SK-N-SH (cell line): ENCODE measurements around the gene CEL. TPM values are rescaled to one million over a fixed set of nuclear protein-coding genes. Genes with fewer than 3 reads are reported as not detected.

Experiments used
- CTCF ChIA-PET: fragments of 300-600, 350-600 bp; formaldehyde crosslinking; extraction: SDS; loops from one replicate; lab custom pipeline; 2021; lab: Yijun Ruan, JAX
- POLR2A ChIA-PET: fragments of 350-600 bp; sonication (Branson Sonifier 250); formaldehyde crosslinking; extraction: SDS; loops from one replicate; lab custom pipeline; 2020; ENCODE audit warnings: antibody characterized with exemption, inconsistent platforms; lab: Yijun Ruan, JAX
- DNase-seq: peaks from one replicate; pipeline ENCODE4 v3.0.0; 2012
- H2AFZ ChIP-seq: fragments of 200-600 bp; sonication (generic); 2 replicates; pipeline ENCODE4 v1.8.1; 2016; ENCODE audit warnings: antibody characterized with exemption, mild to moderate bottlenecking, low read depth
- H3F3A ChIP-seq: fragments of 200-600 bp; sonication (generic); replicated peaks from 2 replicates; pipeline ENCODE3; 2016; ENCODE audit warnings: antibody characterized with exemption, mild to moderate bottlenecking; ENCODE audit not compliant: insufficient read depth
- H3K27ac ChIP-seq, 2 experiments: fragments of 200-500 bp in 1 of 2; fragments of 200-600 bp in 1 of 2; sonication (Bioruptor generic) in 1 of 2; sonication (generic), shearing (Covaris generic) in 1 of 2; 2 replicates each; pipeline versions ENCODE4 v1.5.1 to v1.6.1; 2014 to 2016; ENCODE audit warnings: low read depth in 2 of 2, inconsistent platforms in 1 of 2, low read length in 1 of 2, mild to moderate bottlenecking in 1 of 2, mixed read lengths in 1 of 2
- H3K27me3 ChIP-seq: fragments of 200-600 bp; sonication (generic), shearing (Covaris generic); 2 replicates; pipeline ENCODE4 v1.6.1; 2016; ENCODE audit warnings: mixed run types; ENCODE audit not compliant: insufficient read depth
- H3K36me3 ChIP-seq, 2 experiments: fragments of 200-500 bp in 1 of 2; fragments of 200-600 bp in 1 of 2; sonication (Bioruptor generic) in 1 of 2; sonication (generic) in 1 of 2; replicated peaks in 1 of 2; 2 replicates each; pipeline versions ENCODE3 to v1.5.1; 2014 to 2016; ENCODE audit warnings: low read length in 1 of 2, mild to moderate bottlenecking in 1 of 2; ENCODE audit not compliant: insufficient read depth in 2 of 2, control insufficient read depth in 1 of 2
- H3K4me1 ChIP-seq, 2 experiments: fragments of 200-500 bp in 1 of 2; fragments of 200-600 bp in 1 of 2; sonication (Bioruptor generic) in 1 of 2; sonication (generic), shearing (Covaris generic) in 1 of 2; 2 replicates each; pipeline versions ENCODE4 v1.5.1 to v1.6.1; 2014 to 2016; ENCODE audit warnings: low read depth in 1 of 2, low read length in 1 of 2, mixed run types in 1 of 2; ENCODE audit not compliant: insufficient read depth in 2 of 2, control insufficient read depth in 1 of 2
- H3K4me2 ChIP-seq: fragments of 200-600 bp; sonication (generic), shearing (Covaris generic); 2 replicates; pipeline ENCODE4 v1.6.1; 2017; ENCODE audit warnings: mixed run types
- H3K4me3 ChIP-seq, 2 experiments: fragments of 200-500 bp in 1 of 2; fragments of 200-600 bp in 1 of 2; sonication (Bioruptor generic) in 1 of 2; sonication (generic), shearing (Covaris generic) in 1 of 2; 2 replicates each; pipeline versions ENCODE4 v1.5.1 to v1.8.1; 2014 to 2016; ENCODE audit warnings: low read depth in 2 of 2, inconsistent platforms in 1 of 2, low read length in 1 of 2, mild to moderate bottlenecking in 1 of 2, mixed read lengths in 1 of 2, moderate library complexity in 1 of 2
- H3K79me2 ChIP-seq: fragments of 200-600 bp; sonication (generic); 2 replicates; pipeline ENCODE4 v1.8.1; 2017; ENCODE audit warnings: mild to moderate bottlenecking; ENCODE audit not compliant: insufficient read depth
- H3K9ac ChIP-seq: fragments of 200-600 bp; sonication (generic); 2 replicates; pipeline ENCODE4 v1.6.1; 2017; ENCODE audit warnings: mixed run types
- H3K9me2 ChIP-seq: fragments of 200-600 bp; sonication (generic); 2 replicates; pipeline ENCODE4 v1.6.1; 2017; ENCODE audit warnings: mixed run types
- H3K9me3 ChIP-seq: fragments of 200-600 bp; sonication (generic); 2 replicates; pipeline ENCODE4 v1.6.1; 2017; ENCODE audit warnings: mixed run types, mild to moderate bottlenecking, moderate library complexity
- H4K20me1 ChIP-seq: fragments of 200-600 bp; sonication (generic); 2 replicates; pipeline ENCODE4 v1.6.1; 2017; ENCODE audit warnings: mild to moderate bottlenecking, mixed run types; ENCODE audit not compliant: insufficient read depth
- ELF1 ChIP-seq: IDR thresholded peaks from 2 replicates; pipeline ENCODE4 v1.4.0; 2012
- EP300 ChIP-seq, 2 experiments: IDR thresholded peaks; 2 replicates each; pipeline versions ENCODE4 v1.4.0 to v1.6.1; 2012; ENCODE audit warnings: borderline replicate concordance in 1 of 2, low read depth in 1 of 2, low read length in 1 of 2
- EZH2phosphoT487 ChIP-seq: fragments of 200-600 bp; sonication (generic); IDR thresholded peaks from 2 replicates; pipeline ENCODE4 v1.6.1; 2017; ENCODE audit warnings: low read depth, mixed run types, mild to moderate bottlenecking, antibody characterized with exemption, moderate library complexity, borderline replicate concordance
- GABPA ChIP-seq: IDR thresholded peaks from 2 replicates; pipeline ENCODE4 v1.4.0; 2012; ENCODE audit warnings: low read depth, mild to moderate bottlenecking
- JUND ChIP-seq: IDR thresholded peaks from 2 replicates; pipeline ENCODE4 v1.4.0; 2012
- MEF2A ChIP-seq: IDR thresholded peaks from 2 replicates; pipeline ENCODE4 v1.4.0; 2012; ENCODE audit warnings: low read depth, borderline replicate concordance
- NFIC ChIP-seq: IDR thresholded peaks from 2 replicates; pipeline ENCODE4 v1.4.0; 2012; ENCODE audit warnings: borderline replicate concordance
- NRF1 ChIP-seq: IDR thresholded peaks from 2 replicates; pipeline ENCODE4 v1.6.1; 2012; ENCODE audit warnings: low read depth, mild to moderate bottlenecking, low read length
- POLR2AphosphoS5 ChIP-seq: IDR thresholded peaks from 2 replicates; pipeline ENCODE4 v1.6.1; 2012; ENCODE audit warnings: low read depth, low read length
- RAD21 ChIP-seq: IDR thresholded peaks from 2 replicates; pipeline ENCODE4 v1.6.1; 2012; ENCODE audit warnings: mild to moderate bottlenecking, low read length
- RCOR1 ChIP-seq: fragments of 150-350 bp; IDR thresholded peaks from 2 replicates; pipeline ENCODE4 v1.6.1; 2017; ENCODE audit warnings: antibody characterized with exemption, low read length
- RFX5 ChIP-seq: IDR thresholded peaks from 2 replicates; pipeline ENCODE4 v1.6.1; 2012; ENCODE audit warnings: mild to moderate bottlenecking, improper control_type of control experiment, low read length
- SMC3 ChIP-seq: IDR thresholded peaks from 2 replicates; pipeline ENCODE4 v1.6.1; 2012; ENCODE audit warnings: low read depth, low read length, improper control_type of control experiment
- TAF1 ChIP-seq: IDR thresholded peaks from 2 replicates; pipeline ENCODE4 v1.6.1; 2012; ENCODE audit warnings: low read depth, mild to moderate bottlenecking, low read length, moderate library complexity, borderline replicate concordance
- TCF12 ChIP-seq: IDR thresholded peaks from 2 replicates; pipeline ENCODE4 v1.4.0; 2012
- TEAD4 ChIP-seq: IDR thresholded peaks from 2 replicates; pipeline ENCODE4 v1.4.0; 2012; ENCODE audit warnings: mild to moderate bottlenecking, borderline replicate concordance; ENCODE audit not compliant: insufficient read depth
- YY1 ChIP-seq: IDR thresholded peaks from 2 replicates; pipeline ENCODE4 v1.4.0; 2012; ENCODE audit warnings: low read depth, mild to moderate bottlenecking
- WGBS: methylation state at CpG from one replicate; pipeline ENCODE4 v1.1.6; 2017; ENCODE audit warnings: low lambda C conversion rate; 5-methylcytosine and 5-hydroxymethylcytosine counted together
- polyA plus RNA-seq, 3 experiments: library from polyadenylated mRNA; depleted of rRNA; stranded (reverse); fragments of >200 nt; gene quantifications; 2 replicates each; pipeline ENCODE4 v1.2.3, GENCODE V29; 2012
- TF ChIP-seq, protein P1 (sequence below): fragments of 200-600 bp; sonication (generic); IDR thresholded peaks from 2 replicates; pipeline ENCODE4 v1.6.1; 2017; ENCODE audit warnings: antibody characterized with exemption, mild to moderate bottlenecking, moderate library complexity
- TF ChIP-seq, protein P2 (sequence below): IDR thresholded peaks from 2 replicates; pipeline ENCODE4; 2012
- TF ChIP-seq, protein P3 (sequence below): IDR thresholded peaks from 2 replicates; pipeline ENCODE4 v1.4.0; 2012; ENCODE audit warnings: low read depth, borderline replicate concordance

The CEL gene
- polyA plus RNA-seq, 1 of the 3 experiments (the other 2 are of a cell fraction) = 0.87 TPM

DNA sequence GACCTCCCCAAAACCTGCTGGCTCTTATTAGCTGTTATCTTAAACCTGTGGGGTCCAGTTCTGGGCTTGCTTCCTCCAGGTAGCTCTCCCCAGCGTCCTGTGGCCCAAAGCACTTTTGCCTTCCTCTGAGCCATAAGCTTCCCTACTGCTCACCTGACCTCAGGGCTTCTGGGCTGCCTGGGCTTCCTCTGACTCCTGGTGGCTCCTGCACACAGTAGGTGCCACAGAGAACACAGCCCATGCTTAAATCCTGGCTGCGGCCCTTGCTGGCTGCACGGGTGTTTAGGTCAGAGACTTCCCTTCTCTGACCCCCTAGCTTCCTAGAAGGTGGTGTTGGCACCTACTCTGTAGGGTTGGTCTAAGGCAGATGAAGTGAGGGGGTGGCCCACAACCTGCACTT lies 56.8 kb downstream of the CEL start:
- H3K36me3 ChIP-seq = peaks cover 0 to 5% of the 10 kb centered on the region in 2 experiments
- peaks cover 63% of the 10 kb centered on the region for H4K20me1 ChIP-seq
- peaks cover 22 to 84% of the 10 kb centered on the region in 2 experiments for H3K4me1 ChIP-seq
- no peaks in the 10 kb centered on the region for H3K27me3 ChIP-seq
- peak overlapping the region; percentile 32 to 99; a peak in 3 of 4 replicates for H3K27ac ChIP-seq
- H3K4me3 ChIP-seq = peak overlapping the region in 1 of 2 experiments; percentile 71; a peak in 2 of 4 replicates
- 83% methylated on average over 3 of the region's 3 CpGs for WGBS
- no peak for TF ChIP-seq SMC3
- no peak for TF ChIP-seq NRF1
- no peak for TF ChIP-seq MEF2A
- no peak for TF ChIP-seq YY1
- no peak for TF ChIP-seq JUND
- TF ChIP-seq POLR2AphosphoS5 = no peak
- TF ChIP-seq, protein P1, sequence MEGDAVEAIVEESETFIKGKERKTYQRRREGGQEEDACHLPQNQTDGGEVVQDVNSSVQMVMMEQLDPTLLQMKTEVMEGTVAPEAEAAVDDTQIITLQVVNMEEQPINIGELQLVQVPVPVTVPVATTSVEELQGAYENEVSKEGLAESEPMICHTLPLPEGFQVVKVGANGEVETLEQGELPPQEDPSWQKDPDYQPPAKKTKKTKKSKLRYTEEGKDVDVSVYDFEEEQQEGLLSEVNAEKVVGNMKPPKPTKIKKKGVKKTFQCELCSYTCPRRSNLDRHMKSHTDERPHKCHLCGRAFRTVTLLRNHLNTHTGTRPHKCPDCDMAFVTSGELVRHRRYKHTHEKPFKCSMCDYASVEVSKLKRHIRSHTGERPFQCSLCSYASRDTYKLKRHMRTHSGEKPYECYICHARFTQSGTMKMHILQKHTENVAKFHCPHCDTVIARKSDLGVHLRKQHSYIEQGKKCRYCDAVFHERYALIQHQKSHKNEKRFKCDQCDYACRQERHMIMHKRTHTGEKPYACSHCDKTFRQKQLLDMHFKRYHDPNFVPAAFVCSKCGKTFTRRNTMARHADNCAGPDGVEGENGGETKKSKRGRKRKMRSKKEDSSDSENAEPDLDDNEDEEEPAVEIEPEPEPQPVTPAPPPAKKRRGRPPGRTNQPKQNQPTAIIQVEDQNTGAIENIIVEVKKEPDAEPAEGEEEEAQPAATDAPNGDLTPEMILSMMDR = no peak
- TF ChIP-seq ELF1 = no peak
- TF ChIP-seq TCF12 = no peak
- no peak for TF ChIP-seq RCOR1
- TF ChIP-seq, protein P2, sequence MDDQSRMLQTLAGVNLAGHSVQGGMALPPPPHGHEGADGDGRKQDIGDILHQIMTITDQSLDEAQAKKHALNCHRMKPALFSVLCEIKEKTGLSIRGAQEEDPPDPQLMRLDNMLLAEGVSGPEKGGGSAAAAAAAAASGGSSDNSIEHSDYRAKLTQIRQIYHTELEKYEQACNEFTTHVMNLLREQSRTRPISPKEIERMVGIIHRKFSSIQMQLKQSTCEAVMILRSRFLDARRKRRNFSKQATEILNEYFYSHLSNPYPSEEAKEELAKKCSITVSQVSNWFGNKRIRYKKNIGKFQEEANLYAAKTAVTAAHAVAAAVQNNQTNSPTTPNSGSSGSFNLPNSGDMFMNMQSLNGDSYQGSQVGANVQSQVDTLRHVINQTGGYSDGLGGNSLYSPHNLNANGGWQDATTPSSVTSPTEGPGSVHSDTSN = no peak
- TF ChIP-seq TAF1 = no peak
- H3F3A ChIP-seq = peaks cover 19% of the 10 kb centered on the region
- no peaks in the 10 kb centered on the region for H3K9me2 ChIP-seq
- ChIA-PET POLR2A (interaction anchor here (0.8 to 4.6 kb wide), 9 partner anchors 12 to 97 kb away, joined by 3 to 51 read pairs (median 5); no protein-coding TSS in a partner anchor), CTCF (interaction anchor here (0.6 to 30.3 kb wide), 9 partner anchors 9 to 96 kb away, joined by 3 to 810 read pairs (median 12); partner anchors contain the start of gene GTF3C5)
- no peak overlapping the region for H2AFZ ChIP-seq
- no peak for DNase-seq
- H3K79me2 ChIP-seq = peaks cover 29% of the 10 kb centered on the region
- H3K9me3 ChIP-seq = no peaks in the 10 kb centered on the region
- peak overlapping the region; percentile 98; the same call in 1 of the 2 replicates for H3K4me2 ChIP-seq
- H3K9ac ChIP-seq = no peak overlapping the region

DNA sequence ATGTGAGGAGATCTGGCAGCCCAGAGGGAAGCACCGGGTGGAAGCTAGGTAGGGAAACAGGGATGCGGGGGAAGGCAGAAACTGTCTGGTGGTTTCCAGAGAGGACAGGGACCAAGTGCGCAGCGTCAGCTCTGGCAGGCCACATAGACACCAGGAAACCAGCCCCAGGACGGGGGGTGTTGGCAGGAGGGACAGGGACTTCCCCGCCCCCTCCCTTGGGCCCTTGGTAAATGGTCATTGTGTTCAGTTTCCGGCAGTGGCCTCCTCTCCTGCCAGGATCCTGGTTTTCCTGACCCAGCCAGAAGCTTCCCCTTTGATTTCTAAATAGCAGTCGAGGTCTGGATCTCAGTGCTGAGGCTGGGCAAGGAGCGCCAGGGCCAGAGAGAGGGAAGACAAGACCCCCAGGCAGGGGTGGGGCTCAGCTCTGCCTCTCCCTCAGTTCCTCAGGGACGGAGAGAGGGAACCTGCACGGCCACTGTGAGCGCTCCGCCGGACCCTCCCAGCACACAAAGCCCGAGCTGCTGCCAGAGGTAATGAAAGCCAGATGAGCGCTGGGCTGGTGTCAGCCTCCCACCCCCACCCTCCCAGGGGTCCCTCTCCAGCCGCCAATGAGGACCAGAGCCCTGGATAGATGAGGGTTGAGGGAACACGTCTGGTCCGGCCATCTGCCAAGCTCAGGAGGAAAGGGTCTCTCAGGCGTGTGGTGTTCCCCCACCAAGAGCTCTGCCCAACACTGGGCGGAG lies 57.5 kb downstream of the CEL start:
- Histone ChIP-seq H3K4me1 (peaks cover 16 to 79% of the 10 kb centered on the region in 2 experiments), H3K4me2 (peak overlapping the region; percentile 98), H2AFZ (no peak overlapping the region), H3K27ac (peak overlapping the region; percentile 32 to 99; a peak in 3 of 4 replicates), H3K9me2 (no peaks in the 10 kb centered on the region), H3K4me3 (peak overlapping the region; percentile 23 to 71; a peak in 3 of 4 replicates), H3F3A (peaks cover 19% of the 10 kb centered on the region), H3K9ac (0 out of 2 replicates have a peak overlapping the region, but pooled peaks have one; percentile 36), H3K79me2 (peaks cover 29% of the 10 kb centered on the region), H3K9me3 (no peaks in the 10 kb centered on the region), H3K27me3 (no peaks in the 10 kb centered on the region), H4K20me1 (peaks cover 56% of the 10 kb centered on the region), H3K36me3 (peaks cover 0 to 5% of the 10 kb centered on the region in 2 experiments)
- POLR2A ChIA-PET = interaction anchor here (0.7 to 4.6 kb wide), 11 partner anchors 12 to 97 kb away, joined by 3 to 51 read pairs (median 6); partner anchors contain the start of gene GTF3C5
- 58% methylated on average over 16 of the region's 21 CpGs for WGBS
- DNase-seq = peak; percentile 90
- CTCF ChIA-PET = interaction anchor here (0.6 to 30.3 kb wide), 7 partner anchors 10 to 97 kb away, joined by 3 to 810 read pairs (median 23); no protein-coding TSS in a partner anchor
- TF ChIP-seq EZH2phosphoT487 (no peak), NFIC (no peak), EP300 (IDR thresholded peaks at IDR 0.05; ENCODE audit: borderline replicate concordance in 1 of 2, low read depth in 1 of 2, low read length in 1 of 2) (peak in 1 of 2 experiments; percentile 43; a peak in 2 of 4 replicates), RAD21 (peak; percentile 1; the same call in 1 of the 2 replicates), GABPA (no peak), TCF12 (peak; percentile 84), TEAD4 (no peak), RFX5 (0 out of 2 replicates have a peak, but pooled peaks have one; percentile 5), NRF1 (no peak)
- TF ChIP-seq, protein P1 = no peak
- TF ChIP-seq, protein P3, sequence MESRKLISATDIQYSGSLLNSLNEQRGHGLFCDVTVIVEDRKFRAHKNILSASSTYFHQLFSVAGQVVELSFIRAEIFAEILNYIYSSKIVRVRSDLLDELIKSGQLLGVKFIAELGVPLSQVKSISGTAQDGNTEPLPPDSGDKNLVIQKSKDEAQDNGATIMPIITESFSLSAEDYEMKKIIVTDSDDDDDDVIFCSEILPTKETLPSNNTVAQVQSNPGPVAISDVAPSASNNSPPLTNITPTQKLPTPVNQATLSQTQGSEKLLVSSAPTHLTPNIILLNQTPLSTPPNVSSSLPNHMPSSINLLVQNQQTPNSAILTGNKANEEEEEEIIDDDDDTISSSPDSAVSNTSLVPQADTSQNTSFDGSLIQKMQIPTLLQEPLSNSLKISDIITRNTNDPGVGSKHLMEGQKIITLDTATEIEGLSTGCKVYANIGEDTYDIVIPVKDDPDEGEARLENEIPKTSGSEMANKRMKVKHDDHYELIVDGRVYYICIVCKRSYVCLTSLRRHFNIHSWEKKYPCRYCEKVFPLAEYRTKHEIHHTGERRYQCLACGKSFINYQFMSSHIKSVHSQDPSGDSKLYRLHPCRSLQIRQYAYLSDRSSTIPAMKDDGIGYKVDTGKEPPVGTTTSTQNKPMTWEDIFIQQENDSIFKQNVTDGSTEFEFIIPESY = no peak
